HEK293 (cell line): Measurements from ENCODE around the gene CNTN4.

ENCODE experiments used
- CTCF ChIA-PET: fragments of 350-600 bp; formaldehyde crosslinking; extraction: SDS; loops from one replicate; lab custom pipeline; 2021; ENCODE audit warnings: antibody characterized with exemption; lab: Yijun Ruan, JAX
- POLR2A ChIA-PET: fragments of 300-600 bp; formaldehyde crosslinking; extraction: SDS; loops from one replicate; lab custom pipeline; 2020; ENCODE audit warnings: antibody characterized with exemption, inconsistent platforms; lab: Yijun Ruan, JAX
- H3K27ac ChIP-seq: fragments of 200-500 bp; sonication (Bioruptor generic); 2 replicates; pipeline ENCODE4 v1.5.1; 2014; ENCODE audit warnings: low read depth, low read length, control low read depth, inconsistent platforms; ENCODE audit errors: extremely low read depth
- H3K36me3 ChIP-seq, 2 experiments: fragments of 200-500 bp in 1 of 2; sonication (Bioruptor generic) in 1 of 2; 1 replicate in 1 of 2; 2 replicates in 1 of 2; pipeline ENCODE4 v1.5.1; 2014 to 2017; ENCODE audit warnings: inconsistent platforms in 2 of 2, low read length in 2 of 2; ENCODE audit not compliant: control insufficient read depth in 2 of 2, insufficient read depth in 1 of 2
- H3K4me1 ChIP-seq: fragments of 200-500 bp; sonication (Bioruptor generic); 2 replicates; pipeline ENCODE4 v1.5.1; 2014; ENCODE audit warnings: mild to moderate bottlenecking, low read length, inconsistent platforms; ENCODE audit not compliant: control insufficient read depth, insufficient read depth
- H3K4me3 ChIP-seq: 2 replicates; pipeline ENCODE4 v1.5.1; 2011; ENCODE audit warnings: low read depth, mild to moderate bottlenecking, control low read depth, low read length, moderate library complexity
- H3K9me3 ChIP-seq: fragments of 200-500 bp; sonication (Bioruptor generic); 2 replicates; pipeline ENCODE4 v1.5.1; 2014; ENCODE audit warnings: low read depth, low read length, inconsistent platforms; ENCODE audit not compliant: control insufficient read depth, insufficient read depth
- CTCF ChIP-seq: fragments of 450-650 bp; formaldehyde crosslinking; IDR thresholded peaks from 2 replicates; pipeline ENCODE4 v1.5.1; 2016; ENCODE audit warnings: missing biosample characterization, missing genetic modification characterization
- KLF10 ChIP-seq: fragments of 450-650 bp; IDR thresholded peaks from 2 replicates; pipeline ENCODE4 v1.5.1; 2018; ENCODE audit warnings: missing biosample characterization, mild to moderate bottlenecking, missing genetic modification characterization
- ZBTB10 ChIP-seq: fragments of 450-650 bp; formaldehyde crosslinking; IDR thresholded peaks from 2 replicates; pipeline ENCODE4 v1.5.1; 2016; ENCODE audit warnings: missing biosample characterization, missing genetic modification characterization
- ZBTB21 ChIP-seq: fragments of 450-650 bp; formaldehyde crosslinking; IDR thresholded peaks from 2 replicates; pipeline ENCODE4 v1.5.1; 2017; ENCODE audit warnings: missing biosample characterization, missing genetic modification characterization
- ZBTB48 ChIP-seq: fragments of 450-650 bp; formaldehyde crosslinking; IDR thresholded peaks from 2 replicates; pipeline ENCODE4 v1.5.1; 2016; ENCODE audit warnings: missing biosample characterization, missing genetic modification characterization
- ZFHX2 ChIP-seq: fragments of 450-650 bp; formaldehyde crosslinking; conservative IDR thresholded peaks from 2 replicates; pipeline ENCODE4 v1.5.1; 2016; ENCODE audit warnings: missing biosample characterization, missing genetic modification characterization
- ZNF16 ChIP-seq: fragments of 450-650 bp; formaldehyde crosslinking; IDR thresholded peaks from 2 replicates; pipeline ENCODE4 v1.5.1; 2016; ENCODE audit warnings: low read depth, missing biosample characterization, missing genetic modification characterization
- ZNF18 ChIP-seq: fragments of 450-650 bp; formaldehyde crosslinking; IDR thresholded peaks from 2 replicates; pipeline ENCODE4 v1.5.1; 2016; ENCODE audit warnings: missing biosample characterization, missing genetic modification characterization
- ZNF202 ChIP-seq: fragments of 450-650 bp; formaldehyde crosslinking; IDR thresholded peaks from 2 replicates; pipeline ENCODE4 v1.5.1; 2016; ENCODE audit warnings: missing biosample characterization, missing genetic modification characterization, borderline replicate concordance
- ZNF221 ChIP-seq: fragments of 450-650 bp; formaldehyde crosslinking; IDR thresholded peaks from 2 replicates; pipeline ENCODE4 v1.5.1; 2017; ENCODE audit warnings: missing biosample characterization, missing genetic modification characterization, borderline replicate concordance
- ZNF26 ChIP-seq: fragments of 450-650 bp; formaldehyde crosslinking; IDR thresholded peaks from 2 replicates; pipeline ENCODE4 v1.5.1; 2016; ENCODE audit warnings: missing biosample characterization, missing genetic modification characterization
- ZNF274 ChIP-seq, 2 experiments: fragments of 200-500 bp in 1 of 2; fragments of 450-650 bp in 1 of 2; sonication (Bioruptor generic) in 1 of 2; formaldehyde crosslinking in 1 of 2; IDR thresholded peaks; 2 replicates each; pipeline versions ENCODE4 v1.5.1 to v1.6.1; 2014 to 2016; ENCODE audit warnings: borderline replicate concordance in 1 of 2, inconsistent platforms in 1 of 2, low read length in 1 of 2, missing biosample characterization in 1 of 2, missing genetic modification characterization in 1 of 2
- ZNF362 ChIP-seq: fragments of 450-650 bp; formaldehyde crosslinking; IDR thresholded peaks from 2 replicates; pipeline ENCODE4 v1.5.1; 2016; ENCODE audit warnings: missing biosample characterization, missing genetic modification characterization
- ZNF510 ChIP-seq: fragments of 450-650 bp; formaldehyde crosslinking; IDR thresholded peaks from 2 replicates; pipeline ENCODE4 v1.5.1; 2018; ENCODE audit warnings: mild to moderate bottlenecking, missing genetic modification characterization, missing biosample characterization; ENCODE audit not compliant: insufficient replicate concordance
- ZNF629 ChIP-seq: fragments of 450-650 bp; formaldehyde crosslinking; IDR thresholded peaks from 2 replicates; pipeline ENCODE4 v1.5.1; 2017; ENCODE audit warnings: missing biosample characterization, missing genetic modification characterization
- ZNF707 ChIP-seq: fragments of 450-650 bp; formaldehyde crosslinking; IDR thresholded peaks from 2 replicates; pipeline ENCODE4 v1.5.1; 2016; ENCODE audit warnings: missing biosample characterization, missing genetic modification characterization

CNTN4 gene

GRCh38 chr3:2262204-2262603 lies 163.5 kb downstream of the CNTN4 start:
- no peak overlapping the region for H3K4me3 ChIP-seq
- CTCF ChIA-PET = no interaction called here
- H3K4me1 ChIP-seq = no peaks in the 10 kb centered on the region
- H3K36me3 ChIP-seq = no peaks in the 10 kb centered on the region
- TF ChIP-seq CTCF (tag by site-specific recombination) = no peak
- no peak for TF ChIP-seq ZBTB48 (tag by site-specific recombination)
- no peak for TF ChIP-seq ZNF221 (tag by site-specific recombination)
- no peak for TF ChIP-seq ZNF274 (IDR thresholded peaks at IDR 0.05; ENCODE audit: low read length)
- no peak for TF ChIP-seq ZNF274 (tag by site-specific recombination; IDR thresholded peaks at IDR 0.05; ENCODE audit: borderline replicate concordance)
- TF ChIP-seq ZNF26 (tag by site-specific recombination) = no peak
- TF ChIP-seq ZNF202 (tag by site-specific recombination) = no peak
- TF ChIP-seq ZNF629 = no peak
- TF ChIP-seq ZBTB10 (tag by site-specific recombination) = no peak
- TF ChIP-seq ZNF16 (tag by site-specific recombination) = no peak
- no peak for TF ChIP-seq ZNF362 (tag by site-specific recombination)
- no peak for TF ChIP-seq ZNF707 (tag by site-specific recombination)
- TF ChIP-seq KLF10 (tag by site-specific recombination) = no peak
- TF ChIP-seq ZNF510 = no peak
- TF ChIP-seq, all 188 proteins: peak for 0
- Histone ChIP-seq H3K27ac (no peak overlapping the region), H3K9me3 (no peaks in the 10 kb centered on the region)
- POLR2A ChIA-PET = no interaction called here

- POLR2A ChIA-PET = no interaction called here
- CTCF ChIA-PET = interaction anchor here (0.5 kb wide), 1 partner anchor 539 kb away, joined by 3 read pairs; no protein-coding TSS in a partner anchor
Observed at GRCh38 chr3:2266606-2267005, 167.9 kb downstream of the CNTN4 start.

More at GRCh38 chr3:2266606-2267005, 167.9 kb downstream of the CNTN4 start:
- Histone ChIP-seq H3K9me3 (no peaks in the 10 kb centered on the region), H3K4me3 (no peak overlapping the region), H3K36me3 (no peaks in the 10 kb centered on the region), H3K4me1 (no peaks in the 10 kb centered on the region), H3K27ac (no peak overlapping the region)
- TF ChIP-seq ZNF18 (tag by site-specific recombination) (no peak), ZFHX2 (tag by site-specific recombination) (no peak), ZBTB21 (no peak)
